HG03025 (cell line): ENCODE measurements around the gene AKNA.
A peak's percentile ranks its signal among the peaks of the same experiment; 100 is the strongest.

ENCODE experiments used
- ATAC-seq: cut with Tn5 transposase; IDR thresholded peaks from one replicate; pipeline ENCODE4 v1.9.1; 2021; ENCODE audit warnings: mild to moderate bottlenecking, moderate library complexity; ENCODE audit not compliant: unreplicated experiment, low FRiP score

Gene AKNA

DNA sequence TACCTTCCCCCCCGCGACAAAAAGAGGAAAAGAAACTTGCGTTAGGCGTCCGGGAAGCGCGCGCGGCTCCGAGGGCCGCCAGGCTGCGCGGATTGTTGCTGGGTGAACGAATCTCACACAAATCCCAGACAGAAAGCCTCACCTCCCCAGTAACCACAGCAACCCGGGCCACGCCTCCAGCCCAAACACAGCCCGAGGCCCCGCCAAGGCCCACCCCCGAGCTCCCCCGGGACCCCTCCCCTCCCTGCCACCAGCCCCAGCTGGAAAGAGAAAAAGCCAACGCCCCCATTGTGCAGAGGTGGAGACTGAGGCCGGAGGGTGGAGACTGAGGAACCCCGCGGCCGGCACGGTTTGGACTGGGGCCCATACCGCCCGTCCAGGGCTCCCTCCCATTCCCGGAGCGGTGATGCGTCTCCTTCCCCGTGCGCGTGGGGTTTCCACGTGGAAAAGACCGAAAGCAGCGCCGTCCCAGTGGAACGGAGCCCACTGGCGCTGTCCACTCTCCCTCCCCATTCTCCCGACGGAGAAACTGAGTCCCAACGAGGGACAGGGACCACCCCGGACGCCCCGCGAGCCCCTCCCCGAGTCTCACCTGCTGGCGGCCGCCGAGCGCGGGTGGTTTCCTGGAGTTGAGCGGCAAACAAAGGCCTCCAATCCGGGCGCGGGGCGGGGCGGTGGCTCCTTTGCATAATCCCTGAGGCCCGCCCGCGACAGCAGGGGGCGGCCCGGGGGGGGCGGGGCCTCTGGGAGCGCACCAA is 10.2 kb upstream of the AKNA start:
- ATAC-seq, result peak; percentile 77

DNA sequence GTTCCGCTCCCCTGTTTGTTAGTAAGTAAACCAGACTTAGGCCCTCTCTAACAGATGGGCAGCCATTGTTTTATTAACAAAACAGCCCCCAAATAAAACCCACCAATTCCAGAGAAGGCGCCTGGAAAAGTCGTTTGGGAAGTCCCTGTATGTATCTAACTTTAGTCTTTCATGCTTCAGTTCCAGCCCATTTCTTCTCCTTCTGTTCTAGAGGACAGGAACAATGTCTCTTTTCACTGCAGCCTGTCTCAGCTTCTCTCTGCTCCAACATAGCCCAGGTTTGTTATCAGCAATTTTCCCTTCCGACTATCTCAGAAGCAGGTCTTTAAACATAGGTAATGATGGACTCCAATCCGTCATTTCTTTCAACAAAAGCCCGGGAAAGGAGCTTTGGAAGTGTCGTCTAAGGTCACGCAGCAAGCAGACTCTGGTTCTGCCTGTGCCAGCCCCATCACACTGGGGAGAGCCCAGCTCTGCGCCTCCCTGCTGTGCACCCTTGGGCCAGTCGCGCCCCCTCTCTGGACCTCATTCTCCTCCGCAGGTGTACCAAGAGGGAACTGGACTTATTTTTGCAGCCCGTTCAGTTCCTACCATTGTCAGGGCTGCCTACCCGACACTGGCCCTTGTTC is 9.6 kb upstream of the AKNA start:
- ATAC-seq, result no peak

DNA sequence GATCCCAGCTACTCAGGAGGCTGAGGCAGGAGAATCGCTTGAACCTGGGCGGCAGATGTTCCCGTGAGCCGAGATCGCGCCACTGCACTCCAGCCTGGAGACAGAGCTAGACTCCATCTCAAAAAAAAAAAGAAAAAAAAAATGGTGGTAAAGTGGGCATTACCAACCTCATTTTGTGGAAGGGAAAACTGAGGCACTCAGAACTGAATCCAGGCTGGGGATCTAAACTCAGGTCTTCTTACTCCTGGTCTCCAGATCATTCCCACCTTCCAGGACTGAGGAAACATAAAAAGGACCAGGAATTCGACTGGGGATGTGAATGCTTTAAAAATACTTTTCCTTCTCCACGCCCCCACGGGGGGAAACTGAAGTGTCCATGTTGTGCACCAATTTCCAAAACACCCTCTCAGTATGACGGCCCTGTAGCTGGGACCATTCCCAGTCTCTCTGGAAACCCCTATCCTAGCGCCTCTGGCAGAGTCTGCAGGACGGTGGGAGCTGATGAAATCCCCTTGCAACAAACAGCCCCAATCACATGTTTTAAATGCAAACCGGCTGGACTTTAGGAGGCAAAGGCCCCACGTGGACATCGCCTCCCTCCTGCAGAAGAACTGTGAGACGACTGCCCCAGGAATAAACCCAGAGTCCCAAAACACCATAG is 8.9 kb upstream of the AKNA start:
- no peak for ATAC-seq

DNA sequence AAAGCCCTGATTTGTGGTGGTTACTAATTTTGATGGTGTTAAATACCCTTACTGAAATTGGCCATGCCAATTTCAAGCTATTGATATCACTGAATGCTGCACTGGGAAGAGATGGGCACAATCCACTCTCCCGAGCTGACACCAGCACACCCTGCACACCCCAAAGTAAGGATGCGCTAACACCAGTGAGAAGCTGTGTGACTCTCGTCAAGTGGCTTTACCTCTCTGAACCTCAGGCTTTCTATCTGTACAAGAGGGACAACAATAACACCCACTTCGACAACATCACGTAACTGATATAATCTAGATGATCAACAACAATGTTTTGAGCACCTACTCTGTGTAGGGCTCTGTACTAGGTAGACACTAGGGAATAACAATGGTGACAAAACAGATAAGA is 8.0 kb upstream of the AKNA start:
- no peak for ATAC-seq

DNA sequence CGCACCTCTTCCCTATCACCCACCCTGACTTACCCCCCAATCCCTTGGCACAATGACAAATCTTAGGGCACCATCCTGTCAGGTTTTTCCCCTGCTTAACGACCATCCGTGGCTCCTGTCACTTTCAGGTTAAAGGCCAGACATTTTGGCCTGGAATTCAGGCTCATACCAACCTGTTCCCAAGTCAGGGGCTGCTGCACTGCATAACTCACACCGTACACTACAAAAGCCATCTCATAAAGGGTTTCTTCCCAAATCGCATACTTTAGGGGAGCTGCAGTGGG is 7.5 kb upstream of the AKNA start:
- ATAC-seq, result no peak

DNA sequence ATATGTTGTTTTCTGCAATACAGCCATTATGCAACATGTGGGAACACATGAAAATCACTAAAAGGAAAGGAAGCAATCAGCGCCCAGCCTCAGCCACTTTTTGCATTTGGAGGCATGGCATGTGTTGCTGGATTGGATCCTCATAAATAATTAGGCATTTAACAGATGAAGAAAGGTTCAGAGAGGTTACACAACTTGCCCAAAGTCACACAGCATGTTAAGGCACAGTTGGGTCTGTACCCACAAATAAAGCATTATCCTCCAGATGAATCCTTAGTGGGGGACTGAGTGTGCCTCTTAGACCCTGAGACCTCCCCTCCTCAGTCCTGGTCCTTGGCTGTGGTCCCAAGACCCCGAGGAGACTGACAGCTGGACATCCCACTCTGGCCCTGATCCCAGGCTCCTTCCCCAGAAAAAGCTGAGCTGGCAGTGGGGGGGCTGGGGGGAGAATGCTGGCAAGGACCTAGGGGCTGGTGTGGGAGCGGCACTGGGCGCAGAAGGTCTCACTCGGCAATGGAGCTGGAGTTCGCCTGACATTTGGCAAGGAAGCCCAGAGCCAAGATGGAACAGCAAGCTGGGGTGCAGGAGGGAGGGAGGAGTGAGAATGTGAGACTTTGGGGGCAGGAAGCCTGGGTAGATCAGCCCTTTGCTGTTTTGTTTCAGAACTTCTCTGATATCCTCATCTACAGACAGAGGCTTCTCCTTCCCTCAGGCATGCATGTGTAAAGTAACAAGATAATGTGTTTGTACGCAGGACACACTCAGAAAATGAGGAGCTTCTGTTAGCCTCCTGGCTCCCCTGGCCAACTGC is 6.9 kb upstream of the AKNA start:
- ATAC-seq, result no peak

DNA sequence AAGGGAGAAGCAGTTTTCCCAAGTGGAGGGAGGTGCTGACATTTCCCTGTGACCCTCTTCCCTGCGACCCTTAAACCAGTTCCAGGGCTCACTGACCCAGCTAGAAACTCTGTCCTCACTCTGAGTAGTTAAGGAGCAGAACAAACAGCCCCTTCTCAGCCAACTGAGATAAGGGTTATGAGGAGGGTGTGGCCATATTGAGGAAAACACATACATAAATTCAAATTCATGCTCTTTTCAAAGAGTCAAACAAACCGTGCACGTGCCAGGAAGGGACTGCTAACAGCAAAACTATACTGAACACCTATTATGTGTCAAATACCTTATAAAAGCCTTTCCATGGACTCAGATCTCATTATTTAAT is 4.9 kb upstream of the AKNA start:
- ATAC-seq, result no peak

DNA sequence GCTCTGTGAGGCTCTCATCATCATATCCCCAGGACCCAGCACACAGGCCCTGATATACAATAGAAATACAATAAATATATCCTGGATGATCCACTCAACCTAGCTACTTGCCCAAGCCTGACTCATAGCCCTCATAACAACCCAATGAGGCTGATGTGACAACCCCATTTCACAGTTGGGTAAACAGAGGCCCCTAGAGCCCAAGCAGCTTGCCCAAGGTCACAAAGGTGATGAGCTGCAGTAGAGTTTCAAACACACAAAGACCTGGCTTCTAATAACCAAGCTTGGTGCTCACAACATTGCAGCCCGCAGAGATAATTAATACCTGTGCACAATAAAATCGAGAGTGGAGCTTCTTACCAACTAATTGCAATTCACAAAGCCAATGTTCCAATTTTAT is 3.2 kb upstream of the AKNA start:
- ATAC-seq, result no peak

DNA sequence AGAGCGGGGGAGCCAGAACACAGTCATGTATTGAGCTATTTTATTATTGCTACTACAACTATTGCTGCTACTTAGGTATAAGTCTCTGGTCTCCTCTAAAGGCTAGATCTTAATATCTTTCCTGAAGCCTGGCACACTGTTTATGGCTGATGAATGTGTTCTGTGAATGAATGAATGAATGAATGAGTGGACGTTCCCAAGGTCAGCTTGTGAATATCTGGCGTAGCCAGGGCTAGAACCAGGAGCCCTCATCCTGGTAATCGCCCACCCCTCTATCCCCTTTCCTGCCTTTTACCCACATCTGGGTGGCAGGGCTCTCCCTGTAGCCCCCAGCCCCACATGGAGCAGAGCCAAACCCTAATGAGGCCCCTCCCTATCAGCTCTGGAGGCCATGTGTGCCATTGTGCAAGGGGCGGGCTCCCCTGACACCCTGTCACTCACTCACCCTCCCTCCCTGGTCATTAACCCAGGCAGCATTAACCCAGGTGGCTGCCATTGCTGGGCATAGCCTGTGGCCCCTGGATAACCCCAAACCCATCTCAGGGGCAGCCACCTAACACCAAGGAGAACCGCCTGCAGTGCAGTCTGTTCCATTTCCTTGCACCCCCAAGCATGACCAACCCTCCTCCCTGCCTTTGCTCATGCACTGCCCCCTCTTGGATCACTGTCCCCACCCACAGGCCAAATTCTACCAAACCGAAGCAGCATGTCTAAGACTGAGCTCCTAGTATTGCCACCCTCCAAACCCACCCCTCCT is 2.0 kb upstream of the AKNA start:
- ATAC-seq, result no peak

DNA sequence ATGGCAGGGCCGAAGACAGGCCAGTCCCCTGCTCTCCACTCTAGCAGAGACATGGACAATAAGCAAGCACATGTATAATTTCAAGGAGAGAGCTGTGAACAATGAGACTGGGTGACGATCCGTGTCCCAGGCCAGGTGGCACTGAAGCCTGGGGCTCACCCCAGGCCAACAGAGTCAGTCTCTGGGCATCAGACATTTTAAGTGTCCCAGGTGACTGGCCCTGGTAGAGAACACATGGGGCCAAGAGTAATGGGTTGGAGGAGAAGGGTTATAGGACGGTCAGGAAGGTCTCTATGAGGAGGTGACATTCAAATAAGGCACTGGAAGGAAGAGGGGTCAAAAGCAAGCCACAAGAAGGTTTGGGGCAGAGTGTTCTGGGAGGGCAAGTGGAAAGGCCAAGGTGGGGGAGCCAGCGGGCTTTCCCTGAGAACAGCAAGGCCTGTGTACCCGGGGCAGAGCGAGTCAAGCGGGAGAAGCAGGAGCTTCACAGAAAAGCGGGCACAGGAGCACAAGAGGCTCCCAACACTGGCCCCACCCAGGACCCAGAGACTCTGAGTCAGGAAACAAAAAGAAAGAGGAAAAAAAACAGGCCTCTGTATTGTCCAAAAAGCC is 1.1 kb upstream of the AKNA start:
- no peak for ATAC-seq

DNA sequence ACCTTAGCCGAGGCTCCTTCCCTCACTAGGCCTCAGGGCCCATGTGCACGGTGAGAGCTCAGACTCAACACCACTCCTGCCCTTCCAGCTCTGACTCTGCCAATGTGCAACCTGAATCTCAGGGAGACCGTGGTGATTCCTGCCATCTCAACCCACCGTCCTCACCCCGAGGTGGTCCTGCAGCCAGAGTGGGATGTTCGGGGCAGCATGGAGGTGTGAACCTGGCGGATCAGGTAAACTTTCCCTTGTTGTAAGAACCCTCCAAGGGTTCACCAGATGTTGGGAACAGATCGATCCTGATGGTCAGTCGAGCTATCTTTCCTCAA is 538 bp upstream of the AKNA start:
- no peak for ATAC-seq

DNA sequence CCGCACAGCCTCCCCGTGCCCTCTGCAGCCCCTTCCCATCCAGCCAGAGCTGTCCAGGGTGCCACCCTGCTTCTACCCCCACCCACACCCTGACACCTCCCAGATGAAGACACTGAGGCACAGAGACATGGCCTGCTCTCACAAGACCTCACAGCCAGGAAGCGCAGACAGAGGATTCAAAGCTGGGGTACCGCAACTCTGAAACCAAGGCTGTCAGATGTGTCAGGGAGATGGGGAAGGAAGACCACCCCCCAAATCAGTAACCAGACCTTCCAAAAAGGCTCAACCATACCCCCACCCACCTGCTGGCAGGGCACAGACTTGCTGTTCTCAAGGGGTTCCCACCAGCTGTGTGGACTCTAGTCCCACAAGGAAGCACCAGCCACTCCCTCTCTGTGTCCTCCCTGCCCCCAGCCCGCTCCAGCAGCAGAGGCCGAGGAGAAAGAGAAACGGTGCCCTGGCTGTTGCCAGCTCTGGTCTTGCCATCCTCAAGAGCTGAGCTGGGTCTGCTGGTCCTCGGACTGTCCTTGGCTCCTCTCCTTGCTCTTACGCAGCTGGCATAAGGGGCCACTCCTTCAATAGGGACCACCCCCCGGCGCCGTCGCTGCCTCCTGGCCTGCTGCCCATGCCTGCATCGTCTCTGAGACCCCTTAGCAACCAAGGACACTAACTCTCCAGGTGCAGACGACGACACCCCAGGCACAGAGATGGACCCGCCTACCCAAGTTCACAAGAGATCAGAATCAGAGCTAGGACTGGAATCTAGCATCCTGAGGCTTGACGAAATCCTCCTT is 699 bp downstream of the AKNA start:
- ATAC-seq, result no peak

DNA sequence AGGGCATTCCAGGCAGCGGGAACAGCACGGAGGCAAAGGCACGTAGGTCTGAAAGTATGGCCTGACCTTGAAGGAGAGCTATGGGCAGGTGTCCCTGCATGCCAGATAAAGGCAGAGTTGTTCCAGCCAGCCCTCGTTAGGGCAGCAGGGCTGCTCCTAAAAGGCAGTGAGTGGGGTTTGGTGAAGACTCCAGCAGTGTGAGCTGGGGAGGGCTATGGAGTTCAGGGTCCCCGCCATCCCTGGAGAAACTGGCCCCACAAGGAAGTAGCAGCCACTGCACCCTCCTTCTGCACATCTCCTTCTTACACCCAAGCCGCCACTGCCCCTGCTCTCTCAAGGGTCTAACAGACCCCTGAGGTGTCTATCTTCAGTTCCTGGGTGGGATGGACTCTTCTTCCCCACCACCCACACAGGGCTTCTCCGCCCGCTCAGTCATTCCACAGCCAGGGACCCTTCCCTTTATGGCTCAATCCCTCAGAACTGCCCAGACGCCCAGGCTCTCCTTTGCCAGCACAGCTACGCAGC is 1.4 kb downstream of the AKNA start:
- no peak for ATAC-seq

DNA sequence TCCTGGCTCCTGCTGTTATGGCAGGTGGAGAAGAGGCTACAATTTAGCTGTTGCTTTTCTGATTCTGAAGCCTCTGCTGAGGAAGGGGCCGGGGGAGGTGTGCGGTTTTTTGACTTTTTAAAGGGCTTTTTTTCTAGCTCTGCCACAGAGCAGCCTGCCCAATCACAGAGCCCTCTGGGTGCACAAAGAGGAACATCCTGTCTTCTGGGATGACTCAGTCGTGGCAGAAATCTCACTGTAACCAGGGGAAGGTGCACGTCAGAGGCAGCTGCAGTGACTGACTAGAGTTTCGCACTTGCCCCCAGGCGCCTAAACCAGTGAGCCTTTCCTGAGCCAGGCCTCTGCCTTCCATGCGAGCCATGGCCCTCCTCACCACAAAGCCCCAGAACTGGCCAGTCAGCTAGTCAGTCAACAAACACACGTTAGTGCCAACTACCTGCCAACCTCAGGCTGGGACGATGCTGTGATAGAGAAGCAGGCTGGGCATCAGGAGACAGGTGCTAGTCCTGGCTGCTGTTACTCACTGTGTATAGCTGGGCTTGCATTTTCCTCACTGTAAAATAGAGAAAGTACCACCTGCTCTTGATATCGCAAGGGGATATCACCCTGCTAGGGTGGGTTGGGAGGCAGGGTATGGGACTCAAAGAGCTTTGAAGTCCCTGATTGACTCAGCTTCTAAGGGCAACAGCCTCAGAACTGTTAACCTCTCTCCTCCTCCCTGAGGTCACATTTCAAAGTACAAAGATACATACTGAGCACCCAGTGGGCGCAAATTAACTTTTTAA is 2.2 kb downstream of the AKNA start:
- peak; percentile 72 for ATAC-seq

DNA sequence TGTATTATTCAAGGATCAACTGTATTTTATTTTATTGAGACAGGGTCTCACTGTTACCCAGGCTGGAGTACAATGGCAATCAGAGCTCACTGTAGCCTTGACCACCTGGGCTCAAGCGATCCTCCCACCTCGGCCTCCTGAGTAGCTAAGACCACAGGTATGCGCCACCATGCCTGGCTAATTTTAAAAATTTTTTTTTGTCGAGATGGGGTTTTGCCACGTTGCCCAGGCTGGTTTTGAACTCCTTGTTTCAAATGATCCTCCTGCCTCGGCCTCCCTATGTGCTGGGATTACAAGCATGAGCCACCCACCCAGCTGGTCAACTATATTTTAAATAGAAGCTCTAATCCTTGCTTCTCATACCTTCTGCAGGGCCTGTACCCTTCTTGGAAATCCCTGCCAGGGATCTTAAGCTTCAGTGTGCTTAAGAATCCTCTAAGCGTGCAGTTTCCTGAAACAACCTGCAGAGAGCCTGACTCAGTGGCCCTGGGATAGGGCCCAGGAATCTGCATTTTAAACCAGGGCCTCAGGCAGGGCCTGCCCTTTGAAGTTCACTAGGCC is 2.9 kb downstream of the AKNA start:
- no peak for ATAC-seq

DNA sequence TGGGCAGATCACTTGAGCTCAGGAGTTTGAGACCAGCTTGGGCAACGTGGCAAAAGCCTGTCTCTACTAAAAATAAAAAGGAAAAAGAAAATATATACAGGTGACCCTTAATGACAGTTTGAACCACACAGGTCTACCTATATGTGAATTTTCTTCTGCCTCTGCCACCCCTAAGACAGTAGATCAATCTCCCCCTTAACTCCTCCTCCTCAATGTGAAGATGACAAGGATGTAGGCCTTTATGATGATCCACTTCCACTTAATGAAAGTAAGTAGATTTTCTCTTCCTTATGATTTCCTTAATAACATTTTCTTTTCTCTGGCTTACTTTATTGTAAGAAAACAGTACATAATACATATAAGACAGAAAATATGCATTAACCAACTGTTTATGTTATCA is 3.4 kb downstream of the AKNA start:
- ATAC-seq, result no peak

DNA sequence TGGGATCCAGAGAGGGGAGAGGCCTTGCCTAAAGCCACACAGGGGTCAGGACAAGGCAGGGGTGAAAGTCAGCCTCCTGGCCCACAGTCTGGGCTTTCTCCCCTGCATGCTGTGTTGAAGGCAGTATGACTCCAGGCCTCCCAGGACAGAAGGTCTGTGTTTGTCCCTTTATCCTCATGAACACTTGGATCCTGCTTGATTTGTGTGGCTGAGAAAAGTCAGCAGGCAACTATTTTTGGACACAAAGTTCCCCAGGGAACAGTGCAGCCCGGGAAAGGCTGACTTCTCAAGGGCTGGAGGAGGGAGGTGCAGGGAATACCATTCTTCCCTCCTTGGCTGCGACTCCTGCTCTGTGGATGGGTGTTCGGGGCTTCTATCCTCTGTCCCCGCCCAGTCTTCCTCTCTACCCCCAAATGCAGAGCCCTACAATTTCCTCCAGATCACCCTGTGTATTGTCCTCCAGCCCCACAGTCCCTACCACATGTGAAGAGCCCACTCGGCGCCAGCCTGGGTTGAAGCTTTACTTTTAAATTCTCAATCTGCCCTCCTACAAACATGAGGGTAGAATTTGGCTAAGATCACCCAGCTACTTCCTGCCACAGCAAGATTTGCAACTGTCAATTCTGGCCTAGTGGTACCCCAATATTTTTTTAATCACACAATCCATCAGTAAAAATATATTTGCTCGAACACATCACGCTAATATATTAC is 4.1 kb downstream of the AKNA start:
- no peak for ATAC-seq
